ENCODE measurements around the gene PLCD3. TPM values are rescaled to one million over a fixed set of nuclear protein-coding genes. Genes with fewer than 3 reads are reported as not detected.

Gene PLCD3
- total and polyA plus RNA-seq, 2 of the 13 experiments (the other 11 are each of a cell fraction or from before 2014, with no cell fraction given): 11.3 to 39.1 TPM

- peak; percentile 53 for TF ChIP-seq THRA (CRISPR knock-in tag; IDR thresholded peaks at IDR 0.05; ENCODE audit: borderline replicate concordance)
- TF ChIP-seq ZNF430 (CRISPR knock-in tag; IDR thresholded peaks at IDR 0.05): peak; percentile 89
- peak; percentile 60; the same call in 1 of the 2 replicates for TF ChIP-seq RBAK (CRISPR knock-in tag; IDR thresholded peaks at IDR 0.05)
- peak; percentile 44; the same call in 1 of the 2 replicates for TF ChIP-seq TFDP1 (CRISPR knock-in tag; IDR thresholded peaks at IDR 0.05; ENCODE audit: borderline replicate concordance)
- TF ChIP-seq ZNF740 (CRISPR knock-in tag; IDR thresholded peaks at IDR 0.05): no peak
- TF ChIP-seq GRHL1 (CRISPR knock-in tag; conservative IDR thresholded peaks at IDR 0.05): no peak
- peak; percentile 93 for TF ChIP-seq PREB (CRISPR knock-in tag; IDR thresholded peaks at IDR 0.05)
- TF ChIP-seq ZBTB34 (CRISPR knock-in tag; IDR thresholded peaks at IDR 0.05): no peak
- TF ChIP-seq DR1 (CRISPR knock-in tag; IDR thresholded peaks at IDR 0.05): peak; percentile 76
- 0 out of 2 replicates have a peak, but pooled peaks have one; percentile 11 for TF ChIP-seq ZNF121 (CRISPR knock-in tag; IDR thresholded peaks at IDR 0.05)
- TF ChIP-seq ZBTB46 (CRISPR knock-in tag; IDR thresholded peaks at IDR 0.05; ENCODE audit: borderline replicate concordance): peak; percentile 97; the same call in 1 of the 2 replicates
- TF ChIP-seq GFI1 (CRISPR knock-in tag; IDR thresholded peaks at IDR 0.05; ENCODE audit: borderline replicate concordance): peak; percentile 20
- TF ChIP-seq MEF2D (CRISPR knock-in tag; IDR thresholded peaks at IDR 0.05): peak; percentile 73; the same call in 1 of the 2 replicates
- peak; percentile 46; the same call in 1 of the 2 replicates for TF ChIP-seq ISL2 (CRISPR knock-in tag; IDR thresholded peaks at IDR 0.05)
- peak; percentile 96; the same call in 1 of the 2 replicates for TF ChIP-seq KAT7 (CRISPR knock-in tag; IDR thresholded peaks at IDR 0.05; ENCODE audit: borderline replicate concordance)
- TF ChIP-seq ZNF205 (CRISPR knock-in tag; IDR thresholded peaks at IDR 0.05): peak; percentile 48; the same call in 1 of the 2 replicates
- TF ChIP-seq NCOA2 (CRISPR knock-in tag; IDR thresholded peaks at IDR 0.05): no peak; the same call in 1 of the 2 replicates
- TF ChIP-seq ZNF510 (CRISPR knock-in tag; IDR thresholded peaks at IDR 0.05; ENCODE audit: low read depth): peak; percentile 47; the same call in 1 of the 2 replicates
- peak; percentile 20; the same call in 1 of the 2 replicates for TF ChIP-seq KLF12 (CRISPR knock-in tag; IDR thresholded peaks at IDR 0.05; ENCODE audit: borderline replicate concordance)
These were observed 28.4 kb upstream of the PLCD3 start (continued) for GRCh38 chr17:45160447-45161287.
